Measurements from ENCODE around the gene KDM3B.
"Not testable (repeated sequence)": the region's sequence is repeated elsewhere in the genome, so short reads cannot be mapped to it uniquely, and the experiment has no call there.

KDM3B gene

GRCh38 chr5:138402640-138403039 lies 50.2 kb downstream of the KDM3B start:
- no peak for DNase-seq (ENCODE audit: low read depth in 3 of 3)

GRCh38 chr5:138408023-138408422 lies 55.5 kb downstream of the KDM3B start:
- DNase-seq (ENCODE audit: low read depth in 3 of 3) = no peak

GRCh38 chr5:138410996-138411640 lies 58.6 kb downstream of the KDM3B start:
- DNase-seq (ENCODE audit: low read depth in 3 of 3) = not testable (repeated sequence)

GRCh38 chr5:138418444-138418843 lies 66.0 kb downstream of the KDM3B start:
- DNase-seq (ENCODE audit: low read depth in 3 of 3) = no peak

GRCh38 chr5:138425079-138425478 lies 72.6 kb downstream of the KDM3B start:
- no peak for DNase-seq (ENCODE audit: low read depth in 3 of 3)

DNA sequence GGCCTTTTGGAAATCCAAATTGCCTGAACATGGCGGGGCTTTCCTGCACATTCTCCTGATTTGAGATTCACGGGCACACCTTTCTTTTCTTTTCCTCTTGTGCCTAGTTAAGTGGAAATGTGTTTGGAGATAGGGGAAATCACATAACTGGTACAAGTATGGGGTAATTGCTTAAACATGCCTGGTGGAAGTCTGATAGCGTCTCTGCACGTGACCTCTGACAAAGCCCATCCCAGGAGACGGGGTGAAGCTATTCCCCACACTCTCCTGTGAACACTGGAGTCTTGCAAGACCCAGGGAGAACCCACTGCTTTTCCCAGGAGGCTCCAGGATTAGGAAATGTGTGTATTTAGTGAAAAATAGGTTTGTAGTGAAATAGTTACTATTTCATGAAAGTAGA lies 83.5 kb downstream of the KDM3B start:
- no peak for DNase-seq (ENCODE audit: low read depth in 3 of 3)

- no peak for DNase-seq (ENCODE audit: low read depth in 3 of 3)
Measured at GRCh38 chr5:138438003-138438723, 85.7 kb downstream of the KDM3B start.

DNA sequence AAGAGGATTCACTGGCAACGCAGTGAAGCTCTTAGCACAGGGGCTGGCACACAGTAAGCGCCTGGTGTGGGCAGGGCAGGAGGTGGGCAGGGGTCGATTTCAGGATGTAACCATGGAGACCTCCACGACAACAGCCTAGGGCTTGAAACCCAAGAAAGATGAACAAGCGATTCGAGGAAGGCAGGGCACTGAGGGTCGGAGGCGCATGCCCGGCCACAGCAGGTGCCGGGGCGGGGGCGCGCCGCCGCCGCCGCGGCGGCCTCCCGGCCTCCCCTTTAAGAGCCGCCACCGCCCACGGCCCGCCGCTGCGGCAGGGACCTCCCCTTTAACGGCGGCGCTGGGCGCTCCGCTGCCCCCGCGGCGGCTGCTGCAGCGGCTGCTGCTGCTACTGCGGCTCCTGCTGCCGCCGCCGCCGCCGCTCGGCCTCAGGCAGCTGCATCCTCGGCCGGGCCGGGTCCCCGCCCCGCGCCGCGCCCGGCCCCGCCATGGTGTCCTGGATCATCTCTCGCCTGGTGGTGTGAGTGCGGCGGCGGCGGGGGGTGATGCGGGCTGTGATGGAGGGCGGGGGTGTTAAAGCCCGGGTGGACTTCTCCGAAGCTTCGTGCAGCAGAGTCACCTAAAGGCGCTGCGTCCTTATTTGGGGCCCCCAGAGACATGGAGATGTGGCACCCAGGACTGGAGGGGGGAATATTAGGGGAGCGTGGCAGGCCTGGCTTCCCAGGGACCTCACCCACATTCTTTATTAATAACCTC lies 86.4 kb downstream of the KDM3B start, which contains the start of gene REEP2:
REEP2 (plus strand) TSS at position 334 of the 753 bp plus-strand sequence; CDS start at position 486, 152 bp downstream.
- DNase-seq (ENCODE audit: low read depth in 3 of 3) = peak; percentile 48 to 51 (median 51)

DNA sequence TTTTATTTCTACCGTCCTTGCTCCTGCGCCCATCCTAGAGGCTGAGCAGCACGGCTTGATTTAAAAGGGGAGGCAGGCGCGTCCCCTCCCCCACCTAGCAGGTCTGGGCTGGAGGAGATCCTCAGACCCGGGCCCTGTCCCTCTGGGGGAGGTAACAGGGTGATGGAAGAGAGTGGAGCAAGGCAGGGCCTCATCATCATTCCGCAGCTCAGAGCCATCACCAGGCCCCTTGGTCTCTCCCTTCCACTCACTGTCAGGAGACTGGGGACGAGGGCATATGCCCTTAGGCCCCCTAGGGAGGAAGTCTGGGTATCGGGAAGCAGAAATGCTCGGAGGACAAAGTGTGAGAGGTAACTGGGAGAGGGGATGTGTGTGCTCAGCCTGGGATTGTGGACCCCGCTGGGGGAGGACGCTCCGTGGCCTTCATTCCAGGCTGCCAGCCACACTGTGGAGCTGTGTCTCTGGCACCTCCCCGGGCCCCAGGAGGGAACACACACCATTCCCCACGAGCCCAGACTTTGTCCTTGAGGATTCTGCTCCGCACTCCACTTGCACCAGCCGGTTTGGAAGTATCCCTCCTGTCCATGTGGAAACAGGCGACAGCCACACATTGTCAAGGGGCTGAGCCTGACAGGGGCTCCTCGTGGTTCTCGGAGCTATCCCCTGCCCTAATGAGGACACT lies 87.1 kb downstream of the KDM3B start:
- DNase-seq (ENCODE audit: low read depth in 3 of 3) = no peak

DNA sequence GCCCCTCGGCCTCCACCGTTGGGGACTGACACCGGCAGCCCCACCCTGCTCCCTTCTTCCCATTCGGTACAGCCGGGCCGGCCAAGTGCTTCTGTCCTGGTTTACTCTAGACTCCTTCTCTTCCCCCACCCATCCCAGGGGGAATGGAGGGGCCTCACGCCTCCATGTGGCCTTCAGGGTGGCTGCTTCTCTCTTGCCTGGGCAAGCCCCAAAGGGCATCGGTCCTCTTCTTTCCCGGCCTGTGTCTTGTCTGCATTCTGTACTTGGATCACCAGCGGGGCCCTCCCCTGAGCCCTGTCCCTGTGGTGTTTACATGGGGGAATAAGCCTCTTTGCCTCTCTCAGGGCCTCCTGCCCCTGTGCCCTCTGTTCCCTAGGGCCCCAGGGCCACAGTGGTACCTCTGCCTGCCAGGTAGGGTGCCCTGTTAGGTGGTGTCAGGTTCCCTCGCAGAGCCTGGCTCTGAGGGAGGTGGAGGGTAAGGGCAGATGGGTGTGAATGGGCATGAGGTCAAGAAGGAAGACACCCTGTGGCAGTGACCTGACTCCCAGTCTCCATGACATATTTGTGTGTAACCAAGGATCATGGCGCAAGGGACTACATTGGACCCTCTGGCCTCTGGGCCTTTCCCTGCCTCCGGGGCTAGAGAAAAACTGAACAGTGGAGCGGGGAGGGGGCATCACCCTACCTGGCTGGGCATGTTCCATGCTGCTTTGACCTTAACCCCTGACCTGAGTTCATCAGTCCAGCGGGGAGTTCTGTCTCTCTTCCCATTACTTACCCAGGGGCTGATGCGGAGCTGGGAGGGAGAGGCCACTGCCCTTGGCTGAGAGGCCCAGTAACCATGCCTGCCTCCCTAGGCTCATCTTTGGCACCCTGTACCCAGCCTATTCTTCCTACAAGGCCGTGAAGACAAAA lies 87.9 kb downstream of the KDM3B start:
- no peak for DNase-seq (ENCODE audit: low read depth in 3 of 3)

DNA sequence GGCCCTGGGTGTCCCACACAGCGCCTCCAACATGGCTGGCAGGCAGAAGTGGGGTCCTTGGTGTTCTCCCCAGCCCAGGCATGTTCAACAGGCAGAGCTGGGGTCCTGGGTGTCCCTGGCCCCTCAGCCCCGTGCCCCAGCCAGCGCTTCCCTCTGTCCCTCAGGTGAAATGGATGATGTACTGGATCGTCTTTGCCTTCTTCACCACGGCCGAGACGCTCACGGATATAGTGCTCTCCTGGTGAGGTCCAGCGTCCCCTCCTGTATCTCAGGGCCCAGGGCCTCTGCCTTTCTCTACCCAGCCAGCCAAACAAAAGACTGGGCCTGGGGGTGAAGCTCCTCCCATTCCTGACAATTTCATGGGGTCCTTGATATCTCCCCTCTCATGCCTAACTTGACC lies 88.7 kb downstream of the KDM3B start:
- DNase-seq (ENCODE audit: low read depth in 3 of 3) = no peak

- DNase-seq (ENCODE audit: low read depth in 3 of 3) = no peak
Measured at GRCh38 chr5:138444078-138444773, 91.7 kb downstream of the KDM3B start.

DNA sequence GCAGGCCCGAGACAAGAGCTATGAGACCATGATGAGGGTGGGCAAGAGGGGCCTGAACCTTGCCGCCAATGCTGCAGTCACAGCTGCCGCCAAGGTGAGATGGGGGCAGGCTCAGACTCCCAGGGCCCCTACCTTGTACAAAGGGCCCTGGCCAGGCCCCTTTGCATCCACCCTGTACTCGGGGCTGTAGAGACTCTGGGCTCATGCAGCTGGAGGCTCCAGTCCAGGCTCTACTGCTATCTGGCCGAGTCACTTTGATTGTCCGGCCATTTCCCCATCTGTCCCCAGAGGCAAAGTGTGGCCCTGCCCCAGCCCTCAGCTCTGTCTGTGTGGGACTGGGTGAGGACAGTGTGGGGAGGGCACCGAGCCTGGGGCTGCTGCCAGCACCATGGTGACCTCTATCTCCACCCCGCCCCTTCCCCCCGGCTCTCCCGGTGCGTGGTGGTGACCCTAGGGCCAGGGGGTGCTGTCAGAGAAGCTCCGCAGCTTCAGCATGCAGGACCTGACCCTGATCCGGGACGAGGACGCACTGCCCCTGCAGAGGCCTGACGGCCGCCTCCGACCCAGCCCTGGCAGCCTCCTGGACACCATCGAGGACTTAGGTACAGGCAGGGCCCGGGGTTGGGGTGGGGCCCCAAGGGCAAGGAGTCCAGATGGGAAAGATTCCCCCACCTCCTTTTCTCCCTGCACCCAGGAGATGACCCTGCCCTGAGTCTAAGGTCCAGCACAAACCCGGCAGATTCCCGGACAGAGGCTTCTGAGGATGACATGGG lies 92.5 kb downstream of the KDM3B start:
- DNase-seq (ENCODE audit: low read depth in 3 of 3) = no peak

DNA sequence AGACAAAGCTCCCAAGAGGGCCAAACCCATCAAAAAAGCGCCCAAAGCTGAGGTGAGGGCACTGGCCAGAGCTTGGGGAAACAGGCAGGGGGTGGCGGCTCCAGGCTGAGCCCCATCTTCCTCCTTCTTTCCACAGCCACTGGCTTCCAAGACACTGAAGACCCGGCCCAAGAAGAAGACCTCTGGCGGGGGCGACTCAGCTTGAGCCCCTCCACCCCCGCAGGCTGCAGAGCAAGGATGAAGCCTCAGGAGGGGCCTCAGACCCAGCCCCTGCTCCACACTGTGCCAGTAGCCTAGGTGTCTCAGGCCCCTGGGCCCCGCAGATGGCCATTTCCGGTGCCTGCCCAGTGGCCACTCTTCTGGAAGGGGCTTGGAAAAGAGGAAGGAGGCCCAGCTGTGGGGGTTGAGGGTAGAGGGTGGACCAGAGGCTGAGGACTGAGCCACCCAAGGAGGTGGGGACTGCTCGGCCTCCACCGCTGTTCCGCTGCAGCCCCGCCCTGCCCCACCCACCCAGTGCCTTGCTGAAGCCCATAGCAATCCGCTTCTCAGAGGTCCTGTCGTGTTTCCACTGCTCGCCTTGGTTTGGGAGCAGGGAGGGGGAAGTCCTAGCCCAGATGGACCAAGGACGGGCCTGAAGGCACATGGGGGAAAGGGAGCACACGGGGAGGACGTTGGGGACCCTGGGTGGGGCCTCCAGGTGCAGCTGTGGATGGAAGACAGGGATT lies 93.2 kb downstream of the KDM3B start:
- DNase-seq (ENCODE audit: low read depth in 3 of 3) = no peak

DNA sequence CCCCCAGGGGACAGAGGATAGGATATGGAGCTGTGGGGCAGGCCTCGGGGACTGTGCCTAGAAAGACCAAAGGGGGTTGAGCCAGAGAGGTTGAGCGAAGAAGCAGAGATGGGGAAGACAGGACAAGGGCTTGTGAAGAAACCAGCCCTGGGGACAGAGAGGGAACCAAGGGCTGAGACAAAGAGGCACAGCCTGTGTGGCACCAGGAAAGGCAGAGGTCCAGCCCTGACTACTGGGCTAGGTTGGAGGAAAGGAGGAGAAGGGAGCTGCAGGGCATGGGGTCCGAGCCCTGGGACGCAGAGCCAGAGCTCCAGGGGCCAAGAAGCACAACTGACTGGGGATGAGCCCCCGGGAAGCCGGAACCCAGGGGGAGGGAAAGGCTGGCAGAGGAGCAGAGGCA lies 95.6 kb downstream of the KDM3B start:
- DNase-seq (ENCODE audit: low read depth in 3 of 3) = no peak

- no peak for DNase-seq (ENCODE audit: low read depth in 3 of 3)
Measured at GRCh38 chr5:138448481-138449398, 96.3 kb downstream of the KDM3B start.

- peak; percentile 57 to 69 (median 68) for DNase-seq (ENCODE audit: low read depth in 3 of 3)
Measured at GRCh38 chr5:138449501-138450239, 97.2 kb downstream of the KDM3B start.
